HepG2 (cell line): ENCODE measurements around the gene CPT1B. TPM values are rescaled to one million over a fixed set of nuclear protein-coding genes. Genes with fewer than 3 reads are reported as not detected.

Experiments
- CENPT ChIP-seq: sonication (generic); formaldehyde crosslinking; IDR thresholded peaks from 2 replicates; pipeline ENCODE4 v1.8.0; 2022; ENCODE audit warnings: low read depth, mild to moderate bottlenecking, moderate library complexity, missing genetic modification reagents
- FOXO1 ChIP-seq: sonication (generic); formaldehyde crosslinking; IDR thresholded peaks from 2 replicates; pipeline ENCODE4 v1.4.0; 2020; ENCODE audit warnings: missing genetic modification reagents
- GZF1 ChIP-seq: sonication (generic); formaldehyde crosslinking; IDR thresholded peaks from 2 replicates; pipeline ENCODE4 v1.5.1; 2020; ENCODE audit warnings: mild to moderate bottlenecking, missing genetic modification reagents
- MED1 ChIP-seq: sonication (generic); formaldehyde crosslinking; IDR thresholded peaks from 2 replicates; pipeline ENCODE4 v1.4.0; 2020; ENCODE audit warnings: missing genetic modification reagents
- RFXANK ChIP-seq: IDR thresholded peaks from 2 replicates; pipeline ENCODE4 v1.6.1; 2016
- RNF219 ChIP-seq: sonication (generic); formaldehyde crosslinking; IDR thresholded peaks from 2 replicates; pipeline ENCODE4 v1.5.0; 2020; ENCODE audit warnings: mild to moderate bottlenecking, missing genetic modification reagents
- SSRP1 ChIP-seq: IDR thresholded peaks from 2 replicates; pipeline ENCODE4 v1.6.1; 2016; ENCODE audit warnings: control low read depth
- SYNCRIP ChIP-seq: fragments of 200-400 bp; formaldehyde crosslinking; IDR thresholded peaks from 2 replicates; pipeline ENCODE4 v1.6.1; 2018; ENCODE audit warnings: mild to moderate bottlenecking, low read depth, low read length; ENCODE audit not compliant: insufficient read depth
- TCF7L2 ChIP-seq: IDR thresholded peaks from 2 replicates; pipeline ENCODE4 v1.6.1; 2011; ENCODE audit warnings: mild to moderate bottlenecking, low read depth, low read length, moderate library complexity
- ZNF44 ChIP-seq: sonication (generic); formaldehyde crosslinking; IDR thresholded peaks from 2 replicates; pipeline ENCODE4 v1.5.1; 2020; ENCODE audit warnings: mild to moderate bottlenecking, missing genetic modification reagents
- polyA plus RNA-seq, 8 experiments: library from polyadenylated mRNA; depleted of rRNA in 3 of 8; stranded (reverse) in 7 of 8; unstranded in 1 of 8; fragments of >200 nt; fragmentation: Illumina TruSeq in 4 of 8; extraction: Trizol in 4 of 8; gene quantifications; 2 replicates each; pipeline versions ENCODE4 v1.2.1 to v1.2.3, GENCODE V29; 2011 to 2016; ENCODE audit warnings: low read depth in 4 of 8, missing spikeins in 1 of 8, mixed read lengths in 1 of 8; ENCODE audit not compliant: insufficient read depth in 1 of 8
- total RNA-seq, 5 experiments: library from RNA; depleted of rRNA; stranded (reverse); fragments of >200 nt; fragmentation: Illumina TruSeq; extraction: Trizol; gene quantifications; 2 replicates each; pipeline ENCODE4 v1.2.3, GENCODE V29; 2016; ENCODE audit warnings: low read depth in 1 of 5
- TF ChIP-seq, protein P1 (sequence below), 2 experiments: fragments of 450-650 bp in 1 of 2; sonication (generic) in 1 of 2; formaldehyde crosslinking in 1 of 2; IDR thresholded peaks; 2 replicates each; pipeline versions ENCODE4 v1.6.1 to v1.8.0; 2016 to 2022; ENCODE audit warnings: antibody characterized with exemption in 1 of 2, mild to moderate bottlenecking in 1 of 2, missing genetic modification reagents in 1 of 2
- TF ChIP-seq, protein P2 (sequence below): sonication (generic); formaldehyde crosslinking; IDR thresholded peaks from 2 replicates; pipeline ENCODE4 v1.4.0; 2020; ENCODE audit warnings: mild to moderate bottlenecking, missing genetic modification reagents

Gene CPT1B
- total and polyA plus RNA-seq, 2 of the 13 experiments (the other 11 are each of a cell fraction or from before 2014, with no cell fraction given), result 9.2 to 19.5 TPM

DNA sequence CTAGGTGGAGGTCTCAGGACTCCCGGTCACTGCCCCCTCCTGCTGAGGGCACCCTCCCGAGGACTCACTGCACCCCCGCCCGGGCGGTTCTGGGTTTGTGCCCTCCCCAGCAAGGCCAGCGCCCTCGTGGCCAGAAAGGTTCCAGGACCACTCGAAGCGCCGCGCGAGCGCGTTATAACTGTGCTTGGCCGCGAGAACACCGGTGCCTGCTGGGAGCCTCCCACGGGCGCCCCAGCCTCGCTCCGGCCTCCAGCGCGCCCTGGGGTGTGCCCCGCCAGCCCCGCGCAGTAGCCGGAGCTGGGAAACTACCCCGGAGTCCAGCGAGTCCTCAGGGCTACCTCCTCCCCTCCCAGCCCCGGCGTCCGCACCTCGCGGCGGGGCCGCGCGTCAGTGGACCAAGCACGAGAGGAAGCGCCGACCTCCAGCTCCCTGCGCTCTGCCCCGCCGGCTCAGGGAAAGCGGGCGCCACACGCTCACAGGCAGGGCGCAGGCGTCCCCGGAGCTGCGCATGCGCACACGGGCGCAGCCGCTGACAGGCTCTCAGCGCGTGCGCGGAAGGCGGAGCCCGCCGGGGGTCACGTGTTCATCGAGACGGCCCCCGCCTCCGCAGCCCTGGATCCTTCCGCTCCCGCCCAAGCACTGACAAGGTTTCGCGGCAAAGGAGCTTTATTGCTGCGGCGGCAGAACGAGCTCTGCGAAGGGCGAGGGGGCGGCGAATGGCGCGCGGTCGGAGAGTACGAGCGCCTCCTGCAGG, 52.9 kb downstream of the CPT1B start, which contains the start of gene SCO2 (continued):
- TF ChIP-seq, protein P1, sequence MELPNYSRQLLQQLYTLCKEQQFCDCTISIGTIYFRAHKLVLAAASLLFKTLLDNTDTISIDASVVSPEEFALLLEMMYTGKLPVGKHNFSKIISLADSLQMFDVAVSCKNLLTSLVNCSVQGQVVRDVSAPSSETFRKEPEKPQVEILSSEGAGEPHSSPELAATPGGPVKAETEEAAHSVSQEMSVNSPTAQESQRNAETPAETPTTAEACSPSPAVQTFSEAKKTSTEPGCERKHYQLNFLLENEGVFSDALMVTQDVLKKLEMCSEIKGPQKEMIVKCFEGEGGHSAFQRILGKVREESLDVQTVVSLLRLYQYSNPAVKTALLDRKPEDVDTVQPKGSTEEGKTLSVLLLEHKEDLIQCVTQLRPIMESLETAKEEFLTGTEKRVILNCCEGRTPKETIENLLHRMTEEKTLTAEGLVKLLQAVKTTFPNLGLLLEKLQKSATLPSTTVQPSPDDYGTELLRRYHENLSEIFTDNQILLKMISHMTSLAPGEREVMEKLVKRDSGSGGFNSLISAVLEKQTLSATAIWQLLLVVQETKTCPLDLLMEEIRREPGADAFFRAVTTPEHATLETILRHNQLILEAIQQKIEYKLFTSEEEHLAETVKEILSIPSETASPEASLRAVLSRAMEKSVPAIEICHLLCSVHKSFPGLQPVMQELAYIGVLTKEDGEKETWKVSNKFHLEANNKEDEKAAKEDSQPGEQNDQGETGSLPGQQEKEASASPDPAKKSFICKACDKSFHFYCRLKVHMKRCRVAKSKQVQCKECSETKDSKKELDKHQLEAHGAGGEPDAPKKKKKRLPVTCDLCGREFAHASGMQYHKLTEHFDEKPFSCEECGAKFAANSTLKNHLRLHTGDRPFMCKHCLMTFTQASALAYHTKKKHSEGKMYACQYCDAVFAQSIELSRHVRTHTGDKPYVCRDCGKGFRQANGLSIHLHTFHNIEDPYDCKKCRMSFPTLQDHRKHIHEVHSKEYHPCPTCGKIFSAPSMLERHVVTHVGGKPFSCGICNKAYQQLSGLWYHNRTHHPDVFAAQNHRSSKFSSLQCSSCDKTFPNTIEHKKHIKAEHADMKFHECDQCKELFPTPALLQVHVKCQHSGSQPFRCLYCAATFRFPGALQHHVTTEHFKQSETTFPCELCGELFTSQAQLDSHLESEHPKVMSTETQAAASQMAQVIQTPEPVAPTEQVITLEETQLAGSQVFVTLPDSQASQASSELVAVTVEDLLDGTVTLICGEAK (IDR thresholded peaks at IDR 0.05), result no peak
- TF ChIP-seq, protein P1 (CRISPR knock-in tag; IDR thresholded peaks at IDR 0.05), result no peak; the same call in 1 of the 2 replicates
- TF ChIP-seq FOXO1 (CRISPR knock-in tag) (0 out of 2 replicates have a peak, but pooled peaks have one; percentile 16), SYNCRIP (no peak), CENPT (0 out of 2 replicates have a peak, but pooled peaks have one; percentile 15), SSRP1 (CRISPR knock-in tag) (no peak), RFXANK (CRISPR knock-in tag) (no peak), ZNF44 (CRISPR knock-in tag) (peak; percentile 90), GZF1 (CRISPR knock-in tag) (0 out of 2 replicates have a peak, but pooled peaks have one; percentile 33), MED1 (peak; percentile 64), RNF219 (CRISPR knock-in tag) (no peak), TCF7L2 (no peak)
- TF ChIP-seq, protein P2, sequence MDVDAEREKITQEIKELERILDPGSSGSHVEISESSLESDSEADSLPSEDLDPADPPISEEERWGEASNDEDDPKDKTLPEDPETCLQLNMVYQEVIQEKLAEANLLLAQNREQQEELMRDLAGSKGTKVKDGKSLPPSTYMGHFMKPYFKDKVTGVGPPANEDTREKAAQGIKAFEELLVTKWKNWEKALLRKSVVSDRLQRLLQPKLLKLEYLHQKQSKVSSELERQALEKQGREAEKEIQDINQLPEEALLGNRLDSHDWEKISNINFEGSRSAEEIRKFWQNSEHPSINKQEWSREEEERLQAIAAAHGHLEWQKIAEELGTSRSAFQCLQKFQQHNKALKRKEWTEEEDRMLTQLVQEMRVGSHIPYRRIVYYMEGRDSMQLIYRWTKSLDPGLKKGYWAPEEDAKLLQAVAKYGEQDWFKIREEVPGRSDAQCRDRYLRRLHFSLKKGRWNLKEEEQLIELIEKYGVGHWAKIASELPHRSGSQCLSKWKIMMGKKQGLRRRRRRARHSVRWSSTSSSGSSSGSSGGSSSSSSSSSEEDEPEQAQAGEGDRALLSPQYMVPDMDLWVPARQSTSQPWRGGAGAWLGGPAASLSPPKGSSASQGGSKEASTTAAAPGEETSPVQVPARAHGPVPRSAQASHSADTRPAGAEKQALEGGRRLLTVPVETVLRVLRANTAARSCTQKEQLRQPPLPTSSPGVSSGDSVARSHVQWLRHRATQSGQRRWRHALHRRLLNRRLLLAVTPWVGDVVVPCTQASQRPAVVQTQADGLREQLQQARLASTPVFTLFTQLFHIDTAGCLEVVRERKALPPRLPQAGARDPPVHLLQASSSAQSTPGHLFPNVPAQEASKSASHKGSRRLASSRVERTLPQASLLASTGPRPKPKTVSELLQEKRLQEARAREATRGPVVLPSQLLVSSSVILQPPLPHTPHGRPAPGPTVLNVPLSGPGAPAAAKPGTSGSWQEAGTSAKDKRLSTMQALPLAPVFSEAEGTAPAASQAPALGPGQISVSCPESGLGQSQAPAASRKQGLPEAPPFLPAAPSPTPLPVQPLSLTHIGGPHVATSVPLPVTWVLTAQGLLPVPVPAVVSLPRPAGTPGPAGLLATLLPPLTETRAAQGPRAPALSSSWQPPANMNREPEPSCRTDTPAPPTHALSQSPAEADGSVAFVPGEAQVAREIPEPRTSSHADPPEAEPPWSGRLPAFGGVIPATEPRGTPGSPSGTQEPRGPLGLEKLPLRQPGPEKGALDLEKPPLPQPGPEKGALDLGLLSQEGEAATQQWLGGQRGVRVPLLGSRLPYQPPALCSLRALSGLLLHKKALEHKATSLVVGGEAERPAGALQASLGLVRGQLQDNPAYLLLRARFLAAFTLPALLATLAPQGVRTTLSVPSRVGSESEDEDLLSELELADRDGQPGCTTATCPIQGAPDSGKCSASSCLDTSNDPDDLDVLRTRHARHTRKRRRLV (CRISPR knock-in tag), result peak; percentile 77; the same call in 1 of the 2 replicates
